Right lobe of liver (tissue), 4 donors: Measurements from ENCODE around the gene CRAMP1.

Source experiments
- POLR2A ChIP-seq: fragments of 450-650 bp; IDR thresholded peaks from one replicate; pipeline ENCODE4 v1.6.1; 2017; ENCODE audit warnings: antibody characterized with exemption, mild to moderate bottlenecking
- TF ChIP-seq, protein P1 (sequence below), 4 donors: fragments of 200-600 bp in 3 of 4; fragments of 450-650 bp in 1 of 4; IDR thresholded peaks; one replicate each; pipeline versions ENCODE4 v1.5.1 to v1.8.0; 2016 to 2022; ENCODE audit warnings: antibody characterized with exemption in 4 of 4, mild to moderate bottlenecking in 2 of 4
- donor health status: DM: no; HTN: no; CAD: no.
- donor health status: DM: no; HTN: no; CAD: no.
- donor health status: DM: no; HTN: yes; CAD: no.

GRCh38 chr16:1635070-1635469 is 22.9 kb downstream of the CRAMP1 start:
- TF ChIP-seq POLR2A, result no peak
- TF ChIP-seq, protein P1, sequence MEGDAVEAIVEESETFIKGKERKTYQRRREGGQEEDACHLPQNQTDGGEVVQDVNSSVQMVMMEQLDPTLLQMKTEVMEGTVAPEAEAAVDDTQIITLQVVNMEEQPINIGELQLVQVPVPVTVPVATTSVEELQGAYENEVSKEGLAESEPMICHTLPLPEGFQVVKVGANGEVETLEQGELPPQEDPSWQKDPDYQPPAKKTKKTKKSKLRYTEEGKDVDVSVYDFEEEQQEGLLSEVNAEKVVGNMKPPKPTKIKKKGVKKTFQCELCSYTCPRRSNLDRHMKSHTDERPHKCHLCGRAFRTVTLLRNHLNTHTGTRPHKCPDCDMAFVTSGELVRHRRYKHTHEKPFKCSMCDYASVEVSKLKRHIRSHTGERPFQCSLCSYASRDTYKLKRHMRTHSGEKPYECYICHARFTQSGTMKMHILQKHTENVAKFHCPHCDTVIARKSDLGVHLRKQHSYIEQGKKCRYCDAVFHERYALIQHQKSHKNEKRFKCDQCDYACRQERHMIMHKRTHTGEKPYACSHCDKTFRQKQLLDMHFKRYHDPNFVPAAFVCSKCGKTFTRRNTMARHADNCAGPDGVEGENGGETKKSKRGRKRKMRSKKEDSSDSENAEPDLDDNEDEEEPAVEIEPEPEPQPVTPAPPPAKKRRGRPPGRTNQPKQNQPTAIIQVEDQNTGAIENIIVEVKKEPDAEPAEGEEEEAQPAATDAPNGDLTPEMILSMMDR (IDR thresholded peaks at IDR 0.05), result no peak
